ENCODE data around the gene HARS2.
"Not testable (repeated sequence)": the region's sequence is repeated elsewhere in the genome, so short reads cannot be mapped to it uniquely, and the experiment has no call there.

The HARS2 gene, protein sequence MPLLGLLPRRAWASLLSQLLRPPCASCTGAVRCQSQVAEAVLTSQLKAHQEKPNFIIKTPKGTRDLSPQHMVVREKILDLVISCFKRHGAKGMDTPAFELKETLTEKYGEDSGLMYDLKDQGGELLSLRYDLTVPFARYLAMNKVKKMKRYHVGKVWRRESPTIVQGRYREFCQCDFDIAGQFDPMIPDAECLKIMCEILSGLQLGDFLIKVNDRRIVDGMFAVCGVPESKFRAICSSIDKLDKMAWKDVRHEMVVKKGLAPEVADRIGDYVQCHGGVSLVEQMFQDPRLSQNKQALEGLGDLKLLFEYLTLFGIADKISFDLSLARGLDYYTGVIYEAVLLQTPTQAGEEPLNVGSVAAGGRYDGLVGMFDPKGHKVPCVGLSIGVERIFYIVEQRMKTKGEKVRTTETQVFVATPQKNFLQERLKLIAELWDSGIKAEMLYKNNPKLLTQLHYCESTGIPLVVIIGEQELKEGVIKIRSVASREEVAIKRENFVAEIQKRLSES

DNA sequence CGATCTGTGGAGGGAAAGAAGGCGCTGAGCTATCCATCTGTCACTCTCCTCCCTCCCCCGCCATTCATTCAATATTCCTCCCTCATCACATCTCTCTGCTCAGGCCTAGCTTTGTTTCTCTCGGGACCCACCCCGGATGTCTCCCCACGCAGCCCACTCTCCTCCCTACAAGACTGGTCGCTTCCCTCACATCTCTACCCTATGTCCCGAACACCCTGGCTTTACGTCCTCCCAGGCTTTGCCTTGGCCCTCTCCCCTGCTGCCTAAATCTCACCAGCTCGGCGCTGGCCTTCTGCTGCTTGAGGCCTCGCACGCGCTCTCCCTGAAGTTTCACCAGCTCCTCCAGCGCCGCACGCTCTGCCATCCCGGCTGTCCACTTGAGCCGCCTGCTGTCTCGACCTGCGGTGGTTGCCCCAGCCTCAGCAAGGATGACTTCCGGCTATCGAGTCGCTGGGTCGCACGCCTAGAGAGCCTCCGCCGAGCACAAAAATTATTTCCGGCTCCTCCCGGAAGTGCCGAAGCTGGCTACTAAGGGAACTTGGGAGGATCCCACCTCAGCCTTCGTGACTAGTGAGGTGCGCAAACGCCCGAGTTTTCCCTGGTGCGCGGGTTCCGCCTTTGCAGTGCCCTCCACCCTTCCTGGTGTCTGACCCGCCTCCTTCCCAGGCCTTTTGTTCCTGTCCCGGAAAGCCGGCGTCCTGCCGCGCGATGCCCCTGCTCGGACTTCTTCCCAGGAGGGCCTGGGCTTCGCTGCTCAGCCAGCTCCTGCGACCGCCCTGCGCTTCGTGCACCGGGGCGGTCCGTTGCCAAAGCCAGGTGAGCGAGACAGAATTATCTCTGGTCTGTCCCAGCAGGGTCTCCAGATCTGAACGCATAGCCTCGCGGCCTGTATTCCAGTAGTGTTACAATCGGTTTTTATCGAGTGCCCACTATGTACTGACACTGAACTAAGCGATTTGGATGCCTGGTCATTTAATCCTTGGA lies at the start of gene HARS2, which contains the start of gene HARS1:
HARS2 (plus strand) TSS at position 515 of the 984 bp plus-strand sequence; CDS start at position 709, 194 bp downstream.
HARS1 (minus strand) TSS at position 430 of the 984 bp plus-strand sequence; CDS start at position 364, 66 bp downstream.
- peak; percentile 76 for DNase-seq (ENCODE audit: low read depth)

DNA sequence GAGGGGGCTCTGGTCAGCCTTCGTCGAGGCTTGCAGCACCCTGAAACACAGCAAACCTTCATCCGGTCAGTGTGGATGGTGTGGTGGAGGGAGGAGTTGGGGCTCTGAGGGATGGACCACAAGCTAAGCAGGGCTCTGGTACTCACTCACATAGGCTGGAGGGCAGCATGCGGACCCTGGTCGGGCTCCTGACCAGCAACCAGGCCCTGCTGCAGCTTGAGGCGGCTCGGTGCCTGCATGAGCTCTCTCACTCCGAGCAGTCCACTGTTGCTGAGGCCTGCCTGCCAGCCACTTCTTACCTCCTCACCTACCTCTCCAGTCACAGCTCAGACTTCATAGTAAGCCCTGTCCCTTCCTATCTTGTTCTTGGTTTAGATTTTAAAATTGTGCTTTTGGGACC lies 49.5 kb upstream of the HARS2 start:
- no peak for DNase-seq (ENCODE audit: low read depth)

DNA sequence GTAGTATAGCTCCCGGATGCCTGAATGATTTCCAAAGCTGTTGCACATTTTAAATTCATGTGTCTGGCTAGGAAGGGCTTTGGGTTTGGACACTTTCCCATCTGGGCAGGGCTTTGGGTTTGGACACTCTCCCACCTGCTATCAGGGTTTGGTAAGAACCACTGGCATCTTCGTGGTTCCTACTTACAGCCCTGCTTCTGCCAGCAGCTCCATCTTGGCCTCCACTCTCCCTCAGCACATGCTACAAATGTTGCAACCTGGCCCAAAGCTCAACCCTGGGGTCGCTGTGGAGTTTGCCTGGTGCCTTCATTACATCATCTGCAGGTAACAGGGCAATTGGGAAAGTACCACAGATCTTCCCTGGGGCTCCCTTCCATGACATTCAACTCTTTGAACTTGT lies 48.5 kb upstream of the HARS2 start:
- no peak for DNase-seq (ENCODE audit: low read depth)

DNA sequence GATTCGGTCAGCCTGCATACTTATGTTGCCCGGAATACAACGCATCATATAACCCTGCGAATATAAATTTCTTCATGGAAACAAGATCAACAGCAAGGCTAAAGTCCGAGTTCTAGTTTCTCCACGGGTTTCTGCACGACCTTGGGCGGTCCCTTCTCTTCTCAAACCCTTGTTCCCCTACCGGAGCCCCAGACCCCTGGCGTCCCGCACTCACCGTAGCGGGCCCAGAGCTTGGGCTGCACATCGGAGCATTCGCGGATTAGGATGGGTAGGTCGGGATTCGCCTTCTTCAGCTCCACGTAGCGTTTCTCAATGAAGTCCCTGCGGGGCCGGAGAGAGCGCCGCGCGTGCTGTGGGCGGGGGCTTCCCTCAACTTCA lies 44.2 kb upstream of the HARS2 start:
- DNase-seq (ENCODE audit: low read depth), result no peak

DNA sequence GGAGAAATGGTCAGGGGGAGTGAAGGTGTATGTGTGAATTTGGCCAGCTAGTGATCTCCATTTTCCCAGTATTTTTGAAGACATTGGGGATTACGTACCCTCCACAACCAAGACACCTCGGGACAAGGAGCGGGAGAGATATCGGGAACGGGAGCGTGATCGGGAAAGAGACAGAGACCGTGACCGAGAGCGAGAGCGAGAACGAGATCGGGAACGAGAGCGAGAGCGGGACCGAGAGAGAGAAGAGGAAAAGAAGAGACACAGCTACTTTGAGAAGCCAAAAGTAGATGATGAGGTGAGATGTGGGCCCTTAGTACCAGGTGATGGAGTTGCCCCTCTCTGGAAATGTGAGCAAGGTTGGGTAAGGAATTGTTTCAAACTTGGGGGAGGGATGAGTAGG lies 32.4 kb upstream of the HARS2 start:
- DNase-seq (ENCODE audit: low read depth), result no peak

DNA sequence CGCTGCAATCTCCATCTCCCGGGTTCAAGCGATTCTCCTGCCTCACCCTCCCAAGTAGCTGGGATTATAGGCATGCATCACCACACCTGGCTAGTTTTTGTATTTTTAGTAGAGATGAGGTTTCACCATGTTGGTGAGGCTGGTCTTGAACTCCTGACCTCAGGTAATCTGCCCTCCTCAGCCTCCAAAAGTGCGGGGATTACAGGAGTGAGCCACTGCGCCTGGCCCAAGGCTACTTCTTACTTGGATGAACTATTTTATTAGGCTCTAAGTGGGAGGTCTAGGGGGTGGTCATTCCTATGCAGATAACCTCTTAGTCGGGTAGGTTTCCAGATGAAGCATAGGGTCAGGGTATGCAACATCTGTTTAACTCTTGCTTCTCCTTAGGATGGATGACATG lies 30.9 kb upstream of the HARS2 start:
- DNase-seq (ENCODE audit: low read depth), result not testable (repeated sequence)

DNA sequence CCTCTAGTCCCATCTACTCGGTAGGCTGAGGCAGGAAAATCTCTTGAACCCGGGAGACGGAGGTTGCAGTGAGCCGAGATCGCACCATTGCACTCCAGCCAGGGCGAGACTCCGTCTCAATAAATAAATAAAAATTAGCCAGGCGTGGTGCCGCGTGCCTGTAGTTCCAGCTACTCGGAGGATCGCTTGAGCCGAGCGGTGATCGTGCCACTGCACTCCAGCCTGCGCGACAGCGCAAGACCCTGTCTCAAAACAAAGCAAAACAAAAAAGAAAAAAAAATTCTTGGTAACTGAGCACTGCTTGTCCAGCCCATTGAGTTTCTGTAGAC lies 27.3 kb upstream of the HARS2 start:
- DNase-seq (ENCODE audit: low read depth), result no peak

DNA sequence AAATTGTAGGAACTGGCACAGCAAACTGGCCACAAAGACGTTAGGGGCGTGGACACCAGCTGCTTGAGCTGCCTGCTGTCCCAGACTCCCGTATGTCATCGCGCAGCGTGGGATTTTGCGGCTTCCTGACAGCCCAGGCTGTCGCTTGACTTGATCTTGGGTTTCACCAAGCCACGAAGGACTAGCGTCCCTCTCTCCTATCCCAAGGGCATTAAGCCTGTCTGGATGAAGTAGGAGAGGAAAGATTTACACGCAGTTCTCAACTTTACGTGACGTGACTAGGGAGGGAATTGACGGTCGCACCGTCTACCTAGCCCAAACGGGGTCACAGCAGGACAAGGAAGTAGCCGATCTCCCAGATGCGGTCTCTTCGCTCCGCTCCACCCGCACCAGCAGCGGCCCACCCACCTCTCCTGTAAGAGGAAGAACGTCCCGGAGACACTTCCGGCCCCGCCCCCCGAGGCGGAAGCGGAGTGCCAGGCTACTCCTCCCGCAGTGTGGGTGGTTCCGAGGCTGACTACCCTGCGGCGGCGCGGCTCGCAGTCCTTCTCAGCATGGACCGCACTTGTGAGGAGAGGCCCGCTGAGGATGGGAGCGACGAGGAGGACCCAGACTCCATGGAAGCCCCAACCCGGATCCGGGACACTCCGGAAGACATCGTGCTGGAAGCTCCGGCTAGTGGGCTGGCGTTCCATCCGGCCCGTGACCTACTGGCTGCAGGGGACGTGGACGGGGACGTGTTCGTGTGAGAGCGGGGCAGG lies 26.7 kb upstream of the HARS2 start, which contains the start of gene WDR55:
WDR55 (plus strand) TSS at position 546 of the 761 bp plus-strand sequence; CDS start at position 555, 9 bp downstream.
- peak; percentile 95 for DNase-seq (ENCODE audit: low read depth)

DNA sequence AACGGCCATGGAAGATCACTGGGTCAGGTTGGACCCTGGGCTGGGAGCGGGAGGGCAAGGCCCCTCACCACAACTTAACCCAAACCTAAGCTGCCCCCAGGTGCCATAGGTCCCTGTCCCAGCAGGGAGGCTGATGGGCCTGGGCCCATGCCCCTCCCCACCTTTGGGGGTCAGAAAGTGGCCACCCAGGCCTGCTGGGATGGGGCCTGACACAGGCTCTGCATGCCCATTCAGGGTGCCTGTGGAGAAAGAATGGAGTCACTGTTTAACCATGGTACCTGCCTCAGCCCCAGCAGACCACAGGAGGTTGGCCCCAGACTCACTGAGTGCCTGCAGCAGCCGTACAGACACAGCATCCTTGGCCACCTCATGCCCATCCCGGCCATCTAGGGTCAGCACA lies 20.2 kb upstream of the HARS2 start:
- not testable (repeated sequence) for DNase-seq (ENCODE audit: low read depth)

DNA sequence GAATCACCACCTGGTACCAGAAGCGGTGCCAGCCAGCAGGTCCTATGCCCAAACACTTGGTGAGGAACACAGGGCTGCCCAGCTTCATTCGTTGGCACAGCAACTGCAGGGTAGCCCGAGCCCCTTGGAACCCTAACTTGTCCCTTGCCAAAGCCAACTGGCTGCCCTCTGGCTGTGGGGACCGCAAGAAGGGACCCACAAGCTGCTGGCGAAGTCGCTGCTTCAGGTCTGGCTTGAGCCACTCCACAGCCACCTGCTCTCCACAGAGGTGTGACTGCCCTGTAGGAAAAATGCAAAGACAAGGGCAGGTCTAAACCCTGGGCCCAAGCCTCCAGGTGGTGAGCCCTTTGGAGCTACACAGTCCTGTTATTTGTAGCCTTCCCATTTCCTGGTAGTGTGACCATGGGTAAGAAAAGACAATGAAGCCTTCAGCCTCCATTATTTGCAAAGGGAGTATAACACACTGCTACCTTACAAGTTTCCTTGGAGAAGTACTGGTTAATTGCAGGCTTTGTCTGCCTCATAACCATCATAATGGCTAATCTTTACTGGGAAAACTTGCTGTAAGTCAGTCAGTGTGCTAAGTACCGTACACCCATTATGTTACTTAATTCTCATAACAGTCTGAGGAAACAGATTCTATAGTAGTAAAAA lies 19.7 kb upstream of the HARS2 start:
- DNase-seq (ENCODE audit: low read depth), result no peak

DNA sequence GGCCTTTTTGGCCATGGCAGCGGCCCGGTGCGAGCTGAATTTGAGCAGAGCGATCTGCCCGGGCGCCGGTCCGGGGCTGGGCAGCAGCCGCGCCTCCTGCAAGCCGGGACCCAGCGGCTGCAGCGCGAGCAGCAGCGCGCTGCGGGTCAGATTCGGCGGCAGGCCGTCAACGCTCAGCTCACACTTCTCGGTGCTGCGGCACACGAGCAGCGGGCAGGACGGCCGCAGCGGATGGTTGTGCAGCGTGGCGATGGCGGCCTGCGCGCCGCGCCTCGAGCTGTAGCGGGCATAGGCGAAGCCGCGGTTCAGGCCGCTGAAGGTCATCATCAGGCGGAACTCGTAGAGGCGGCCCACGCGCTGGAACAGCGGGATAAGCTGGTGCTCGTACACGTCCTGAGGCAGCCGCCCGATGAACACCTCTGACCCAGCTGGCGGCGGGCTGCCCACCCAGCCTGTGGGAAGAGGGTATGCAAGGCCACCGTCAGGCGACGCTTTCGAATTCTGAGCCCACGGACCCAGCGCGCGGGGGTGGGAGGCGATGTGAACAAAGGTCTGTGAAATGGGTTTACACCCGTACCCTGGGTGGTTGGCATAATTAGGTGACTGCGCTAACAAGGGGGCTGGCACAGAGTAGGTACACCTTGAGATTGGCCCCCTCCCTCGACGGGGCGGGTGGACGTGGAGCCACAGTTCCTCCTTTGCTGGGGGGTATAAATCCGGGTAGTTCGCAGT lies 18.6 kb upstream of the HARS2 start:
- DNase-seq (ENCODE audit: low read depth), result no peak

DNA sequence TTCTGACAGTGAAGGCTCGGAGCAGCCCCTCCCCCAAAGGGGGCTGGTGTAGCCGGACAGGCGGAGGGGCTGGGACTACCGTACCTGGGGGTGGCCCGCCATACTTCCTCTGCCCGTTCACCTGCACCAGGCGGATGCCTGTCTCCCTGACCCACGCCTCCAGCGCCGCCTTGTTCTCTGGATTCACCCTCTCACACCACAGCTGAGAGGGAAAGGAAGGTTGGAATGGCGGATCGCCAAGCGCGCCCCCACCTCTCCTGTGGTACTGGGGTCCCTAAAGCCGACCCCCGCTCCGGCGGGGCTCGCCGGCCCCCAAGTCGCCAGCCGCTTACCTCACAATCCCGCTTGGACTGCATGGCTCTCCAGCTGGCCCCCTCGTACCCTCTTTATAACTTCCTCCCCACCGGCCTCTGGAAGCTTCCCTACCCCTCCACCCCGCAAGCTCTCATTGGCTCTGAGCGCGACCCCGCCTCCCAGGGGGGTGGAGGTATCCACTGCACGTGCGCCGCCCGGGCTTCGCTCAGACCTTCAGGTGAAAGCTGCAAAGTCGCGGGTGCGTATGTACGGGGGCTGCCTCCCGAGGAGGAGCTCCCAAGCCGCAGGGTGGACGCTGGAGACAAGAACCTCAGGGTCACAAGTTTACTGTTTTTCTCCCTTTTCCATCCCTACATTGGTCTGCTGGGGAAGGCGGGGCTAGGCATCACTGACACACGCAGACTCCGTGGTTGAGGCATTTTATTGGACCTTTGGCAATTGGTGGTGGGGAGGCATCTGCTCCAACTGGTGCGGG lies 17.9 kb upstream of the HARS2 start, which contains the start of gene DND1:
DND1 (minus strand) TSS at position 390 of the 790 bp plus-strand sequence; CDS start at position 356, 34 bp downstream.
- no peak for DNase-seq (ENCODE audit: low read depth)

DNA sequence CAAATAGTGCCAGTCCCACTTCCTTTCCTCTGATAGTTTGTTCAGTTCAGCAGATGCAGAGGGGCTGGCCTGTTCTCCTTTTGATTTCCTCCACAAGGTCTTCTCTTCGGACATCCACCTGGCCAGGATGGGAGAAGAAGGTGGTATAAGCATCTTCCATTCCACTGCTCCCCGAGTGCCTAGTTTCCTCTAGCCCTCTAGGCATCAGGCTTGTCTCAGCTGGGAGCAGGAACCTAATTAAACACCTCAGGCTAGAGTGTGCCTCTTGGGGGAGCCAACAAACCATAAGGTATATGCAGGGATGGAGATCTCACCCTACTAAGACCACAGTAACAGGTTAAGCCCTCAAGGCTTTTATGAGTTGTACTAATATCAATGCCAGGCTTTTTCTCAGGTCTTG lies 17.0 kb upstream of the HARS2 start:
- DNase-seq (ENCODE audit: low read depth), result no peak

DNA sequence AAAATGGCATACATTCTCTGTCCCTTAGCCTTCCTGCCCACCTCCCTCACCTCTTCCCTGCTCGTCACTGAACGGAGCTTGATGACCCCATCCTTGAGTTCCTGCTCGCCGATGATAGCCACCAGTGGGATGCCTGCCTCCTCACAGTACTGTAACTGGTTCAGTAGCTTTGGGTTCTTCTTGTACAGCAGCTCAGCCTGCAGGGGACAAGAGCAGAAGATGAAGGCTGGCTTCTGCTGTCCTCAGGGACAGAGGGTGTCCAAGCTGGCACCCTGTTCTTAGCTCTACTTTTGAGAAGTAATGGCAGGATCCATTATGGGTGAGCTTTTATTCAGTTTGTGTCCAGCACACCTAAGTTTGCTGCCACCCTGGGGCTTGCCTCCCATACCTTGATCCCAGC lies 16.6 kb upstream of the HARS2 start:
- DNase-seq (ENCODE audit: low read depth), result no peak

DNA sequence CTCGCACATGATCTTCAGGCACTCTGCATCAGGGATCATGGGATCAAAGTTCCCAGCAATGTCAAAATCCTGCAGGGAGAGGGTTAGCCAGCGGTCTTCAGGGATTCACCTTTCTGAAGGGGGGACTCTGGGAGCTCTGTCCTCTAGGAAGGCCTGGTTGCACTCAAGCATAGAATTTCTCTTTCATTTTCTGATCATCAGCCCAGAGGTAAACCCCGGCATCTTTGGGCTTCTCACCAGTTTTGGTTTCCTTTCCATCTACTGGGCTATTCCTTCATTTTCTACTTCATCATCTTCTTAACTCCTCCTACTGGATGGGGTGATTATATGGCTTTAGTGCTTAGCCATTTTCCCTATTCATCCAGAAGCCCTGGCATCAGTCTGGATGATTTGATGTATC lies 13.3 kb upstream of the HARS2 start:
- DNase-seq (ENCODE audit: low read depth), result no peak

DNA sequence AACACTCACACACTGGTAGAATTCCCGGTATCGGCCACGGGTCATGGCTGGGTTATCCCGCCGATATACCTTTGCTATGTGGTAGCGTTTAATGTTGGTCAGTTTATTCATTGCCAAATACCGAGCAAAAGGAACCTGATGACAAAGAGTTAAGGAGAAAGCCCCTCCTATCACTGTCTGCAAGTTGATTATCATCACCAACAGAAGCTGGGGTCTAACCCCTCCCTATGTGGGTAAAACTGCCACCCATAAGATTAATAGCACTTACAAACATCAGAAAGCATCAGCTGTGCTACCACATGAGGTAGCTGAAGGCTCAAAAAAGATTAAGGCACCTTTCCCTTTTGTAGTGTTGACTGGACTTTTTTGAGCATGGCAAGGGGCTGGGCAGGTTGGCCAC lies 12.3 kb upstream of the HARS2 start:
- no peak for DNase-seq (ENCODE audit: low read depth)

DNA sequence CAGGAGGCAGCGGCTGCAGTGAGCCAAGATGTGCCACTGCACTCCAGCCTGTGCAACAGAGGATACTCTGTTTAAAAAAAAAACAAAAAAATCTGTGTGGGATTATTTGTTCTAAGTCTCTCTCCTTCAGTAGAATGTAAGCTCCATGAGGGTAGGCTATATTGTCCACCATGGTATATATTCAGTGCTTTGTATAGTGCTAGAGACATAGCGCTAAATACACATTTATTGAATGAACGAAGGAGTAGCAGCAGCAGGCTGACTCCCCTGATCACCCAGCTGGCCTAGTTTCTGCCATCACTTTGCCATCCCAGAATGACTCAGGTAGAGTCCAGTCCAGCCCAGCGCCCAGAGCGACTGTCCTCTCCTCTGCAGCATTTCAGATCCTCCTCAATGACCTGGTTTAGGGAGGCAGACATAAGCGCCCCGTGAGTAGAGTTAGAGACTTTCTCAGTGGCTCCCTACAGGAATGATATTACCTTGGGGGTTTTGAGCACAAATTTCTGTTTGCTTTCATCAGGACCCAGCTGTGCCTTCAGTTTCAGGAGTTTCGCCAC lies 801 bp upstream of the HARS2 start:
- DNase-seq (ENCODE audit: low read depth), result no peak

DNA sequence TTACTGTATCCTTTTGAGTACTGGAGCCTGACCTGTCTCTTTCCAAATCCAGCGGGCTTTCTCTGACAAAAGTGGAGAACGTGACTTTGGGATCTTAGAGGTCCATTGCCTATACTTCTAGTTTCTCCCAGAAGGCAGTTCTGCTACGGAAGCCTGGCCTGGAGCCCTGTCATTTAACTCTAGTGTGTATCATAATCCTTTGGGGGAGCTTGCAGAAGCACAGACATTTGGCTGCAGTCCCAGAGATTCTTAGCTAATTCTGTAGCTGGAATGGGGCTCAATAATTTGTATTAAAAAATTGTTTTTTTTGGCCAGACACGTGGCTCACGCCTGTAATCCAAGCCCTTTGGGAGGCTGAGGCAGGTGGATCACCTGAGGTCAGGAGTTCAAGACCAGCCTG lies 3.0 kb downstream of the HARS2 start:
- DNase-seq (ENCODE audit: low read depth), result no peak

DNA sequence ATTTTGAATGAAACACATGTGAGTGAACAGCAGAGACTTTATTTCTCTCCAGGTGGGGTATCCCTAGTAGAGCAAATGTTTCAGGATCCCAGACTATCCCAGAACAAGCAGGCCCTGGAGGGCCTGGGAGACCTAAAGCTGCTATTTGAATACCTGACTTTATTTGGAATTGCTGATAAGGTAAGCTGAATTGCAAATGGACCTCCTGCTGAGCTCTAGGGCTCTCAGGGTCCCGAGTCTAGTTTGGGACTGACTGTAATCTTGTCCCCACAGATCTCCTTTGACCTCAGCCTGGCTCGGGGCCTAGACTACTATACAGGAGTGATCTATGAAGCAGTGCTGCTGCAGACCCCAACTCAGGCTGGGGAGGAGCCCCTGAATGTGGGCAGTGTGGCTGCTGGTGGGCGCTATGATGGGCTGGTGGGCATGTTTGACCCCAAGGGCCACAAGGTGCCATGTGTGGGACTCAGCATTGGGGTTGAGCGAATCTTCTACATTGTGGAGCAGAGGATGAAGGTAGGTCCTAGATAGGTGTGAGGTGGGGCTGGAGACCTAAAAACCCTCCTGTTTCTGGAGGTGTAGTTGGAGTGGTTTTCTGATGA lies 5.7 kb downstream of the HARS2 start:
- no peak for DNase-seq (ENCODE audit: low read depth)

Data from activated gamma-delta T cell treated with anti-CD3 and anti-CD28 coated beads, Interleukin-2, amount 50 U/mL, for 16 hours (primary cell).